GM12892 (cell line): ENCODE measurements around the gene RBFOX1.

ENCODE experiments used
- POLR2AphosphoS5 ChIP-seq: IDR thresholded peaks from 2 replicates; pipeline ENCODE4 v1.6.1; 2011; ENCODE audit warnings: low read depth, low read length, control low read depth
- TAF1 ChIP-seq: IDR thresholded peaks from 2 replicates; pipeline ENCODE4 v1.6.1; 2011; ENCODE audit warnings: low read depth, mild to moderate bottlenecking, control low read depth, low read length, borderline replicate concordance

GRCh38 chr16:7369204-7369603 lies 36.6 kb downstream of the RBFOX1 start:
- TF ChIP-seq POLR2AphosphoS5 (no peak), TAF1 (no peak)
